ENCODE measurements around the gene ASTN2. TPM values are rescaled to one million over a fixed set of nuclear protein-coding genes. Genes with fewer than 3 reads are reported as not detected.

The ASTN2 gene
- total RNA-seq, 4 donors from 2014 or later, result 3.0 to 7.0 (median 5.2) TPM

DNA sequence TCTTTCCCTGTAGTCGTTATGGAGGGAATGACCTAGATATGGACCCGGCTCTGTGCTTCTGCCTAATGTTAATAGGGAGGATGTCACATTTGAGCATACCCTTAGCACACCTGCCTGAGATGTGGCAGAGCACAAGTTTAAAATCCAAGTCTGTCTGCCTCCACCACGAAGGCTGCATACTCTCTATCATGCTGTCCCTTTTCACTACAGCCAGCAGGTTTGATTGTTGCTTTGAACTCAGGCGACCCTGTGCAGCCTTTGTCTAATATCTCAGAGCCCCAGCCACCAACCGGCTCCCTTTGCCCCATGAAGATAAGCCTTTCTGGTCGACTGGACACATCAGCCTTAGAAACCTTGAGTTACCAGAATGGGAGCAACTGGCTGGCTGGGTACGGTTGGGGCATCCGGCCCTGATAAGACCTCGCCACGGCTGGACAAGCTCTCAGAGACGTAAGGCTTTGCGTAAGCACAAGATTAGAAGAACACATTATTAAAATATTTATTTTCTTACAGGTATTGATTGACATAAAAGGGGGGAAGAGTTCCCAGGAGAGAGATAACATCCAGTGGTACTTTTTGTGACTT, 949.8 kb downstream of the ASTN2 start:
- 78 to 82% methylated on average over 8 to 12 of the region's 12 CpGs for WGBS, 2 donors (ENCODE audit: low coverage in 1 of 2)
- intact Hi-C loops (cut with DNase I; ENCODE audit: low total_unique reads), result no loop called here
- H3K27ac ChIP-seq, result no peak overlapping the region

DNA sequence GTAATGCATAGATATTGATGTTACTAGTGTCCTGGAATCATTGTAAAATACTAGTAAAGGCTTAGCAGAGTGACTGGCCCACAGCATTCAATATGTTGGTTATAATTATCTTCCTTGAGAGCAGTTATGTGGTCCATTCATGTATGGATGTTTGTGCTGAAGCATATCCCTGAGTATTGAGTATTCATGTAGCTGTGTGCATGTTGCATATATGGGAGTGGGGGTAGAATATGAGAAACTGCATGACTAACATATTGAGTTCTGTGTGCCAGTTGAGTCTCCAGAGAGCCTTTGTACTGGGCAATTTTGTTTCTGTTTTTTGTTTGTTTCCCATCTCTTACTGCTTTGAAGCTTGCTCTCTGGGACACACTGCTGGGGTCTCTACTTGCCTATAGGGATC, 950.4 kb downstream of the ASTN2 start:
- Histone ChIP-seq H3K4me1 (no peaks in the 10 kb centered on the region), H3K4me3 (no peak overlapping the region), H3K27ac (no peak overlapping the region), H3K9me3 (no peaks in the 10 kb centered on the region), H3K36me3 (no peaks in the 10 kb centered on the region), H3K27me3 (no peaks in the 10 kb centered on the region)
- TF ChIP-seq EP300 (IDR thresholded peaks at IDR 0.05; ENCODE audit: low read depth) (no peak), POLR2AphosphoS5 (IDR thresholded peaks at IDR 0.05) (no peak), POLR2A (IDR thresholded peaks at IDR 0.05) (no peak)
- TF ChIP-seq, protein P1, sequence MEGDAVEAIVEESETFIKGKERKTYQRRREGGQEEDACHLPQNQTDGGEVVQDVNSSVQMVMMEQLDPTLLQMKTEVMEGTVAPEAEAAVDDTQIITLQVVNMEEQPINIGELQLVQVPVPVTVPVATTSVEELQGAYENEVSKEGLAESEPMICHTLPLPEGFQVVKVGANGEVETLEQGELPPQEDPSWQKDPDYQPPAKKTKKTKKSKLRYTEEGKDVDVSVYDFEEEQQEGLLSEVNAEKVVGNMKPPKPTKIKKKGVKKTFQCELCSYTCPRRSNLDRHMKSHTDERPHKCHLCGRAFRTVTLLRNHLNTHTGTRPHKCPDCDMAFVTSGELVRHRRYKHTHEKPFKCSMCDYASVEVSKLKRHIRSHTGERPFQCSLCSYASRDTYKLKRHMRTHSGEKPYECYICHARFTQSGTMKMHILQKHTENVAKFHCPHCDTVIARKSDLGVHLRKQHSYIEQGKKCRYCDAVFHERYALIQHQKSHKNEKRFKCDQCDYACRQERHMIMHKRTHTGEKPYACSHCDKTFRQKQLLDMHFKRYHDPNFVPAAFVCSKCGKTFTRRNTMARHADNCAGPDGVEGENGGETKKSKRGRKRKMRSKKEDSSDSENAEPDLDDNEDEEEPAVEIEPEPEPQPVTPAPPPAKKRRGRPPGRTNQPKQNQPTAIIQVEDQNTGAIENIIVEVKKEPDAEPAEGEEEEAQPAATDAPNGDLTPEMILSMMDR (IDR thresholded peaks at IDR 0.05), result no peak
- in situ Hi-C loops (cut with MboI; ENCODE audit: low pct_ligation_motif_present in 1 of 4, low pct_unique_long_range_greater_than_20kb in 1 of 4, low sequenced_read_pairs in 3 of 4) (no loop called here), intact Hi-C loops (cut with DNase I; ENCODE audit: low total_unique reads) (no loop called here)
- DNase-seq, result no peak

More for the DNA sequence above, 949.8 kb downstream of the ASTN2 start:
- DNase-seq, result no peak
- Histone ChIP-seq H3K36me3 (no peaks in the 10 kb centered on the region), H3K4me1 (no peaks in the 10 kb centered on the region), H3K4me3 (no peak overlapping the region), H3K9me3 (no peaks in the 10 kb centered on the region), H3K27me3 (no peaks in the 10 kb centered on the region)
- in situ Hi-C loops (cut with MboI; ENCODE audit: low pct_ligation_motif_present in 1 of 4, low pct_unique_long_range_greater_than_20kb in 1 of 4, low sequenced_read_pairs in 3 of 4), result no loop called here
- no peak for TF ChIP-seq POLR2AphosphoS5 (IDR thresholded peaks at IDR 0.05)
- no peak for TF ChIP-seq POLR2A (IDR thresholded peaks at IDR 0.05)
- TF ChIP-seq, protein P1 (IDR thresholded peaks at IDR 0.05), result no peak
- no peak for TF ChIP-seq EP300 (IDR thresholded peaks at IDR 0.05; ENCODE audit: low read depth)

DNA sequence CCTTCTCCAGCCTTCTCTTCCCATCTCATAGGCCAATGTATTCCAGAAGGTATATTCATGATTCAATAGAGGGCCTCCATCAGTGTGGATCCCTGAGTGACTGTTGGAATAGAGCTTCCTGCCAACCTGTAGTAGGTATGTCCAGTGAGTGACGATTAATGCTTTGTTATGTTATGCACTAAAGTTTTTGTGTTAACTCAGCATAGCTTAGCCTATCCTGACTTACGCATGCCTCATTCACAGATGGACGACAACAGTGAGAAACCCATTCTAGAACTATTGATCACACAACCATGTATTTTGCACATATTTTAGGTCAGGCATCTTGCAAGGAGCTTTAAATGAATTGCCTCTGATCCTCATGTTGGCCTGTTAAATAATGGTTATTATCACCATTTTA, 953.2 kb downstream of the ASTN2 start:
- intact Hi-C loops (cut with DNase I; ENCODE audit: low total_unique reads), result no loop called here
- TF ChIP-seq EP300 (IDR thresholded peaks at IDR 0.05; ENCODE audit: low read depth) (no peak), POLR2A (IDR thresholded peaks at IDR 0.05) (no peak), POLR2AphosphoS5 (IDR thresholded peaks at IDR 0.05) (no peak)
- TF ChIP-seq, protein P1 (IDR thresholded peaks at IDR 0.05), result no peak
- 93 to 94% methylated on average over 3 of the region's 3 CpGs for WGBS, 2 donors (ENCODE audit: low coverage in 1 of 2)
- in situ Hi-C loops (cut with MboI; ENCODE audit: low pct_ligation_motif_present in 1 of 4, low pct_unique_long_range_greater_than_20kb in 1 of 4, low sequenced_read_pairs in 3 of 4), result no loop called here
- no peak overlapping the region for H3K4me3 ChIP-seq
- H3K36me3 ChIP-seq, result no peaks in the 10 kb centered on the region
- no peaks in the 10 kb centered on the region for H3K27me3 ChIP-seq
- no peak overlapping the region for H3K27ac ChIP-seq
- no peaks in the 10 kb centered on the region for H3K4me1 ChIP-seq
- no peak for DNase-seq
- peaks cover 5 to 6% of the 10 kb centered on the region in 2 donors for H3K9me3 ChIP-seq

DNA sequence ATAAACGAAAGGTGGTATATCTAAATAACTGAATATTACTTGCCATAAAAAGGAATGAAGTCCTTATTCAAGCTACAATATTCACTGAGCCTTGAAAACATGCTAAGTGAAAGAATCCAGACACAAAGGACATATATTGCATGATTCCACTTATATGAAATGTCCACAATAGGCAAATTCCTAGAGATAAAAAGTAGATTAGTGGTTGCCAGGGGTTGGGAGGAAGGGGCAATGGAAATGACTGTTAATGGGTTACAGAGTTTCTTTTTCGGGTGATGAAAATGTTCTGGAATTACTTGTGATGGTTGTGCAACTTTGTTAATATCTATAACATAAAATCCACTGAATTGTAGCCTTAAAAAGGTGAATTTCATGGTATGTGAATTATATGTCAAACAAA, 954.8 kb downstream of the ASTN2 start:
- Histone ChIP-seq H3K36me3 (no peaks in the 10 kb centered on the region), H3K27me3 (no peaks in the 10 kb centered on the region), H3K4me3 (no peak overlapping the region), H3K4me1 (no peaks in the 10 kb centered on the region), H3K9me3 (peaks cover 9 to 11% of the 10 kb centered on the region in 2 donors), H3K27ac (no peak overlapping the region)
- intact Hi-C loops (cut with DNase I; ENCODE audit: low total_unique reads) (no loop called here), in situ Hi-C loops (cut with MboI; ENCODE audit: low pct_ligation_motif_present in 1 of 4, low pct_unique_long_range_greater_than_20kb in 1 of 4, low sequenced_read_pairs in 3 of 4) (no loop called here)
- WGBS, 2 donors (ENCODE audit: low coverage in 1 of 2), result 64 to 100% methylated on average over 2 of the region's 2 CpGs
- TF ChIP-seq, protein P1 (IDR thresholded peaks at IDR 0.05), result no peak
- TF ChIP-seq EP300 (IDR thresholded peaks at IDR 0.05; ENCODE audit: low read depth) (no peak), POLR2A (IDR thresholded peaks at IDR 0.05) (no peak), POLR2AphosphoS5 (IDR thresholded peaks at IDR 0.05) (no peak)
- no peak for DNase-seq

Data from transverse colon (tissue), 4 donors.